Sigmoid colon (tissue), 7 donors: ENCODE measurements around the gene SCRN3. TPM values are rescaled to one million over a fixed set of nuclear protein-coding genes. Genes with fewer than 3 reads are reported as not detected.

Experiments used
- DNase-seq: peaks from one replicate; pipeline ENCODE4 v3.0.0-alpha.2; 2019
- H3K27ac ChIP-seq, 4 donors: fragments of 200-600 bp; sonication (generic); one replicate each; pipeline ENCODE4 v1.5.1; 2016 to 2019; ENCODE audit warnings: mild to moderate bottlenecking in 1 of 4
- H3K27me3 ChIP-seq, 3 donors: fragments of 200-600 bp; sonication (generic); one replicate each; pipeline ENCODE4 v1.5.1; 2019; ENCODE audit warnings: mild to moderate bottlenecking in 1 of 3
- H3K36me3 ChIP-seq, 4 donors: fragments of 200-600 bp; sonication (generic); one replicate each; pipeline ENCODE4 v1.5.1; 2016 to 2019
- H3K4me1 ChIP-seq, 4 donors: fragments of 200-600 bp; sonication (generic); one replicate each; pipeline ENCODE4 v1.5.1; 2017 to 2019
- H3K4me3 ChIP-seq, 4 donors: fragments of 200-600 bp; sonication (generic); one replicate each; pipeline ENCODE4 v1.5.1; 2017 to 2019; ENCODE audit warnings: mild to moderate bottlenecking in 2 of 4, moderate library complexity in 1 of 4
- H3K9me3 ChIP-seq, 4 donors: fragments of 200-600 bp in 3 of 4; sonication (generic) in 3 of 4; one replicate each; pipeline versions ENCODE4 v1.5.1 to v1.6.1; 2013 to 2019
- CTCF ChIP-seq, 4 experiments: fragments of 450-650 bp in 3 of 4; fragments of 200-600 bp in 1 of 4; IDR thresholded peaks; one replicate each; pipeline ENCODE4 v1.5.1; 2016 to 2019; ENCODE audit warnings: antibody characterized with exemption in 4 of 4, mild to moderate bottlenecking in 3 of 4, moderate library complexity in 2 of 4
- EP300 ChIP-seq, 4 donors: sonication (generic); formaldehyde crosslinking; IDR thresholded peaks; one replicate each; pipeline ENCODE4 v1.6.1; 2017; ENCODE audit warnings: antibody characterized with exemption in 4 of 4
- POLR2A ChIP-seq, 2 donors: fragments of 450-650 bp; IDR thresholded peaks; one replicate each; pipeline ENCODE4 v1.6.1; 2016; ENCODE audit warnings: antibody characterized with exemption in 2 of 2, mild to moderate bottlenecking in 2 of 2, moderate library complexity in 2 of 2
- POLR2AphosphoS5 ChIP-seq, 4 donors: sonication (generic); formaldehyde crosslinking; IDR thresholded peaks; one replicate each; pipeline ENCODE4 v1.6.1; 2017; ENCODE audit warnings: antibody characterized with exemption in 4 of 4
- WGBS, 2 donors: extraction: QIAGEN DNeasy Blood & Tissue Kit; methylation state at CpG; one replicate each; pipeline ENCODE4 v1.1.7; 2013; 5-methylcytosine and 5-hydroxymethylcytosine counted together
- intact Hi-C: fragments of 100-400 bp; cut with DNase I; formaldehyde crosslinking; loops from one replicate; pipeline ENCODE4 v1.15.1; 2023
- polyA plus RNA-seq, 3 donors: library from polyadenylated mRNA; stranded (reverse); fragments of 200-250 nt; gene quantifications; one replicate each; pipeline ENCODE4 v1.2.3, GENCODE V29; 2013
- total RNA-seq, 4 donors: library from RNA; depleted of rRNA; stranded (reverse); fragments of >200 nt; gene quantifications; one replicate each; pipeline ENCODE4 v1.1.0, GENCODE V29; 2016
- donor health status: healthy with polysubstance abuse.
- donor health status: Bipolar disorder and iron deficiency.
- donor health status: healthy.

SCRN3 gene
- total and polyA plus RNA-seq, 7 donors, result 9.6 to 31.0 (median 15.3) TPM

GRCh38 chr2:174449033-174449432 lies 53.5 kb downstream of the SCRN3 start:
- H3K27me3 ChIP-seq, result no peaks in the 10 kb centered on the region
- 90 to 96% methylated on average over 2 of the region's 2 CpGs for WGBS, 2 donors
- H3K27ac ChIP-seq, result no peak overlapping the region
- intact Hi-C loops, result no loop called here
- TF ChIP-seq POLR2AphosphoS5 (IDR thresholded peaks at IDR 0.05), result no peak
- TF ChIP-seq POLR2A (IDR thresholded peaks at IDR 0.05), result no peak
- no peak overlapping the region for H3K4me3 ChIP-seq
- H3K9me3 ChIP-seq, result no peaks in the 10 kb centered on the region
- DNase-seq, result no peak
- H3K36me3 ChIP-seq, result peaks cover 0 to 61% (median 17%) of the 10 kb centered on the region in 4 donors
- peaks cover 0 to 6% (median 3%) of the 10 kb centered on the region in 4 donors for H3K4me1 ChIP-seq

- no peak for DNase-seq
- Histone ChIP-seq H3K4me1 (peaks cover 0 to 4% (median 0%) of the 10 kb centered on the region in 4 donors), H3K27ac (no peak overlapping the region), H3K27me3 (no peaks in the 10 kb centered on the region), H3K36me3 (peaks cover 0 to 64% (median 17%) of the 10 kb centered on the region in 4 donors), H3K4me3 (no peak overlapping the region), H3K9me3 (no peaks in the 10 kb centered on the region)
- WGBS, 2 donors, result 88 to 90% methylated on average over 4 of the region's 4 CpGs
- no peak for TF ChIP-seq EP300 (IDR thresholded peaks at IDR 0.05)
- no peak for TF ChIP-seq POLR2A (IDR thresholded peaks at IDR 0.05)
- no peak for TF ChIP-seq POLR2AphosphoS5 (IDR thresholded peaks at IDR 0.05)
- TF ChIP-seq CTCF (IDR thresholded peaks at IDR 0.05), result no peak
- intact Hi-C loops, result no loop called here
Observed at GRCh38 chr2:174450021-174450816, 54.7 kb downstream of the SCRN3 start.

GRCh38 chr2:174454566-174454965 lies 59.0 kb downstream of the SCRN3 start:
- WGBS, 2 donors, result 94% methylated on average over 2 of the region's 2 CpGs
- Histone ChIP-seq H3K27ac (no peak overlapping the region), H3K4me3 (no peak overlapping the region), H3K27me3 (no peaks in the 10 kb centered on the region), H3K36me3 (peaks cover 5 to 78% (median 24%) of the 10 kb centered on the region in 4 donors), H3K9me3 (no peaks in the 10 kb centered on the region), H3K4me1 (no peaks in the 10 kb centered on the region)
- intact Hi-C loops, result no loop called here
- DNase-seq, result no peak
- TF ChIP-seq CTCF (IDR thresholded peaks at IDR 0.05) (no peak), POLR2A (IDR thresholded peaks at IDR 0.05) (no peak), POLR2AphosphoS5 (IDR thresholded peaks at IDR 0.05) (no peak), EP300 (IDR thresholded peaks at IDR 0.05) (no peak)

GRCh38 chr2:174461221-174461620 lies 65.7 kb downstream of the SCRN3 start:
- no peak for TF ChIP-seq EP300 (IDR thresholded peaks at IDR 0.05)
- no peak for TF ChIP-seq CTCF (IDR thresholded peaks at IDR 0.05)
- no peak for TF ChIP-seq POLR2A (IDR thresholded peaks at IDR 0.05)
- no peak for TF ChIP-seq POLR2AphosphoS5 (IDR thresholded peaks at IDR 0.05)
- WGBS, 2 donors, result 87 to 90% methylated on average over 1 of the region's 1 CpG
- intact Hi-C loops, result loop anchor here (5.0 kb wide), 1 partner anchor 61 kb away; no protein-coding TSS in a partner anchor
- DNase-seq, result no peak
- no peaks in the 10 kb centered on the region for H3K27me3 ChIP-seq
- no peak overlapping the region for H3K27ac ChIP-seq
- no peaks in the 10 kb centered on the region for H3K4me1 ChIP-seq
- no peak overlapping the region for H3K4me3 ChIP-seq
- H3K36me3 ChIP-seq, result peaks cover 7 to 48% (median 16%) of the 10 kb centered on the region in 4 donors
- no peaks in the 10 kb centered on the region for H3K9me3 ChIP-seq

- H3K27ac ChIP-seq, result no peak overlapping the region
- H3K4me3 ChIP-seq, result no peak overlapping the region
- no peaks in the 10 kb centered on the region for H3K4me1 ChIP-seq
- intact Hi-C loops, result no loop called here
- no peaks in the 10 kb centered on the region for H3K27me3 ChIP-seq
- no peak for TF ChIP-seq CTCF (IDR thresholded peaks at IDR 0.05)
- no peak for TF ChIP-seq EP300 (IDR thresholded peaks at IDR 0.05)
- no peak for TF ChIP-seq POLR2A (IDR thresholded peaks at IDR 0.05)
- no peak for TF ChIP-seq POLR2AphosphoS5 (IDR thresholded peaks at IDR 0.05)
- 84 to 85% methylated on average over 4 of the region's 4 CpGs for WGBS, 2 donors
- no peak for DNase-seq
- H3K9me3 ChIP-seq, result no peaks in the 10 kb centered on the region
- peaks cover 0 to 20% (median 3%) of the 10 kb centered on the region in 4 donors for H3K36me3 ChIP-seq
Observed at GRCh38 chr2:174465327-174465726, 69.8 kb downstream of the SCRN3 start.
